ENCODE results near the gene VOPP1.

GRCh38 chr7:55484834-55485233, 87.5 kb downstream of the VOPP1 start:
- TF ChIP-seq CTCF (IDR thresholded peaks at IDR 0.05; ENCODE audit: low read length) = no peak
- no peak for TF ChIP-seq EZH2 (optimal IDR thresholded peaks at IDR 0.05; ENCODE audit: low read depth, low read length)
